ENCODE data around the gene SH3RF3.

Gene SH3RF3

DNA sequence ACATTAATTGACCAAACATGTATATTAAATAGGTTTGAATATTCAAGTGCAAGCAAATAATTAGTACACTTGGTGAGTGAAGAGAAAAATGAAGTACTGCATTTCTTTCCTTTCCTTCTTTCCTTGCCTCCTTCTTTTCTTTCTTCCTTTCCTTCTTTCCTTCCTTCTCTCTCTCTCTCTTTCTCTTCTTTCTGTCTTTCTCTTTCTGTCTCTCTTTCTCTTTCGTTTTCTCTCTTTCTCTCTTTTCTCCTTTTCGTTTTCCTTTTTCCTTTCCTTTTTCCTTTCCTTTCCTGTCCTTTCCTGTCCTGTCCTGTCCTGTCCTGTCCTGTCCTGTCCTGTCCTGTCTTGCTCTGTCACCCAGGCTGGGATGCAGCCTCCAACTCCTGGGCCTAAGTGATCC is 119.6 kb downstream of the SH3RF3 start:
- no peak overlapping the region for H3K27ac ChIP-seq (ENCODE audit: insufficient read depth in 1 of 2, low read depth in 1 of 2, low read length in 2 of 2, poor library complexity in 1 of 2, severe bottlenecking in 2 of 2)
- no peak overlapping the region for H3K4me3 ChIP-seq (ENCODE audit: control insufficient read depth in 1 of 7, extremely low read depth in 1 of 7, insufficient read depth in 4 of 7, low read depth in 2 of 7, low read length in 6 of 7)
- CTCF ChIA-PET, result interaction anchor here (1.5 kb wide), 1 partner anchor 11 kb away, joined by 5 read pairs; no protein-coding TSS in a partner anchor
- H3K36me3 ChIP-seq (ENCODE audit: control insufficient read depth in 4 of 4, insufficient read depth in 4 of 4, low read length in 3 of 4), result no peaks in the 10 kb centered on the region
- H3K4me1 ChIP-seq (ENCODE audit: control extremely low read depth in 1 of 4, control insufficient read depth in 4 of 4, insufficient read depth in 4 of 4, low read length in 3 of 4), result peaks cover 0 to 4% (median 0%) of the 10 kb centered on the region in 4 experiments
- H3K27me3 ChIP-seq (replicated peaks in 2 of 5; ENCODE audit: control insufficient read depth in 4 of 5, insufficient read depth in 5 of 5, low read length in 4 of 5), result peaks cover 0 to 2% (median 0%) of the 10 kb centered on the region in 5 experiments
- 100% methylated on average over 2 of the region's 2 CpGs for WGBS (ENCODE audit: insufficient coverage)
- POLR2A ChIA-PET, result no interaction called here
- no peaks in the 10 kb centered on the region for H3K9me3 ChIP-seq (ENCODE audit: control extremely low read depth in 1 of 5, control insufficient read depth in 4 of 5, insufficient read depth in 2 of 5, low read depth in 1 of 5, low read length in 4 of 5)
- no peak for DNase-seq

DNA sequence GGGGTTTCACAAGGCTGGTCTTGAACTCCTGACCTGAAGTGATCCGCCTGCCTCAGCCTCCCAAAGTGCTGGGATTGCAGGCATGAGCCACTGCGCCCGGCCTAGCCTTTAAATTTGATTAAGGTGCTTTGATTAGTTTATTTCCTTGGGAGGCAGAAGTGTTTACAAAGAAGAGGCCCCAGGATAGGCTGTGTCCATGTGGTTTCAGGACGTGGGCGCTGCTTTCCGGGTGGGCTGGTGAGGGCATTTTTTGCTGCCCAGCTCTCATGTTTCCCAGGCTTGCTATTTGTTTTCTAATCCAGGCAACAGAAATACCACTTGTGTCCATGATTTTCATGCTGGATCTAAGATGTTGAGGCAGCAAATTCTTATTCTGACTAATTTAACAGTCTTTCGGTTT is 124.2 kb downstream of the SH3RF3 start:
- H3K9me3 ChIP-seq (ENCODE audit: control extremely low read depth in 1 of 5, control insufficient read depth in 4 of 5, insufficient read depth in 2 of 5, low read depth in 1 of 5, low read length in 4 of 5), result no peaks in the 10 kb centered on the region
- CTCF ChIA-PET, result no interaction called here
- peaks cover 0 to 20% (median 16%) of the 10 kb centered on the region in 4 experiments for H3K4me1 ChIP-seq (ENCODE audit: control extremely low read depth in 1 of 4, control insufficient read depth in 4 of 4, insufficient read depth in 4 of 4, low read length in 3 of 4)
- no peak overlapping the region for H3K4me3 ChIP-seq (ENCODE audit: control insufficient read depth in 1 of 7, extremely low read depth in 1 of 7, insufficient read depth in 4 of 7, low read depth in 2 of 7, low read length in 6 of 7)
- no peaks in the 10 kb centered on the region for H3K36me3 ChIP-seq (ENCODE audit: control insufficient read depth in 4 of 4, insufficient read depth in 4 of 4, low read length in 3 of 4)
- peaks cover 0 to 2% (median 0%) of the 10 kb centered on the region in 5 experiments for H3K27me3 ChIP-seq (replicated peaks in 2 of 5; ENCODE audit: control insufficient read depth in 4 of 5, insufficient read depth in 5 of 5, low read length in 4 of 5)
- 98% methylated on average over 6 of the region's 7 CpGs for WGBS (ENCODE audit: insufficient coverage)
- no peak for DNase-seq
- no peak overlapping the region for H3K27ac ChIP-seq (ENCODE audit: insufficient read depth in 1 of 2, low read depth in 1 of 2, low read length in 2 of 2, poor library complexity in 1 of 2, severe bottlenecking in 2 of 2)
- POLR2A ChIA-PET, result no interaction called here

DNA sequence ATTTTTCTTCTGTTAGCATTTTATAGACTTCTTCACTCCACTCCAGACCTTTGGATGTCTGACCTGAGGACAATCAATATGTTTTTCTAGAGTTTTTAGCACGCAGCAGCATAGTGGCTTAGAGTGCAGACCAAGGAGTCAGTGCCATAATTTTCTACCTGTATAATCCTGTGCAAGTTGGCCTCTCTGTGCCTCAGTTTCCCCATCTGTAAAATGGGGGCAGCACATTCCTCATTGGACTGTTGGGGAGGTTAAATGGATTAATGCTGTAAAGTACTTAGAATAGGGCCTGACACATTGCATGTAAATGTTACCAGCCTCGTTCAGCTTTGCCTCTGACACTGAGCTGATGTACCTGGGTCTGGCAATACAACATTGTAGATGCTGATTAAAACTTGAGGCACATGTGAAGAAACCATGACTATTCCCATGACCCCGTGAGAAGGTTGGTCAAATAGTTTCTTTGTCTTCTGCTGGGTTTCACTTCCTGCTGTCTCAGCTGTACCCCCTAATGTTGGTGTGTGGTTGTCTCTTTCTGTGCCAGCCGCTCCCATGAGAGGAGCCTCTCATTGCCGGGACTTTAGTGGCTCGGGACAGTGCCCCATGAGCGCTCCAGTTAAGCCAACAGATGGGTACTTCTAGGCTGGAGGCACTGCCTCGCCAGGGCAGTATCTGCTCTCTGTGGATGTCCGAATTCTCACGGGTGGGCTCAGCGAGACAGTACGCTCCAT is 125.3 kb downstream of the SH3RF3 start:
- no peak for DNase-seq
- Histone ChIP-seq H3K27me3 (replicated peaks in 2 of 5; ENCODE audit: control insufficient read depth in 4 of 5, insufficient read depth in 5 of 5, low read length in 4 of 5) (peaks cover 0 to 5% (median 0%) of the 10 kb centered on the region in 5 experiments), H3K27ac (ENCODE audit: insufficient read depth in 1 of 2, low read depth in 1 of 2, low read length in 2 of 2, poor library complexity in 1 of 2, severe bottlenecking in 2 of 2) (no peak overlapping the region), H3K4me3 (ENCODE audit: control insufficient read depth in 1 of 7, extremely low read depth in 1 of 7, insufficient read depth in 4 of 7, low read depth in 2 of 7, low read length in 6 of 7) (no peak overlapping the region), H3K4me1 (ENCODE audit: control extremely low read depth in 1 of 4, control insufficient read depth in 4 of 4, insufficient read depth in 4 of 4, low read length in 3 of 4) (peaks cover 0 to 20% (median 16%) of the 10 kb centered on the region in 4 experiments), H3K9me3 (ENCODE audit: control extremely low read depth in 1 of 5, control insufficient read depth in 4 of 5, insufficient read depth in 2 of 5, low read depth in 1 of 5, low read length in 4 of 5) (no peaks in the 10 kb centered on the region), H3K36me3 (ENCODE audit: control insufficient read depth in 4 of 4, insufficient read depth in 4 of 4, low read length in 3 of 4) (no peaks in the 10 kb centered on the region)
- CTCF ChIA-PET, result interaction anchor here (1.1 kb wide), 1 partner anchor 12 kb away, joined by 4 read pairs; no protein-coding TSS in a partner anchor
- POLR2A ChIA-PET, result no interaction called here
- 95% methylated on average over 11 of the region's 12 CpGs for WGBS (ENCODE audit: insufficient coverage)

DNA sequence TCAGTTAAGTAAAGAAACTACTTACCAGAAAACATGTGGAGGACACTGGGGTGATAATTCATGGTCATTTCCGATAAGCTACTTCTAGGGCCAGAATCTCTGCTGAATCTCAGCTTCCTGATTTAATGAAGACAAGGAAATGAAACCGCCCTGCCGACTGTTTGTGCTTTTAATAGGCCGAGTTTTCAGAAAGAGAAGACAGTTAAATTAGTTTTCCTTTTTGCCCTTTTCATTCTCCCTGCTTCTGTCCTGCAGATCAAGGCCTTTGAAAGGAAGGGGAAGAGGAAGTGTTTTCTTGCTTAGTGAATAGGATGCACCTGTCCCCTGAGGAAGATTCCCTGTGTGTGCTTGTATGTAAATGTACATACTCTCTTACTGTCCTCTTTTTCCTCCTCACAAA is 126.6 kb downstream of the SH3RF3 start:
- DNase-seq, result peak in 2 of 3 donors; percentile 31 to 49
- ChIA-PET CTCF (interaction anchor here (1.1 kb wide), 1 partner anchor 11 kb away, joined by 4 read pairs; no protein-coding TSS in a partner anchor), POLR2A (no interaction called here)
- Histone ChIP-seq H3K4me3 (ENCODE audit: control insufficient read depth in 1 of 7, extremely low read depth in 1 of 7, insufficient read depth in 4 of 7, low read depth in 2 of 7, low read length in 6 of 7) (no peak overlapping the region), H3K4me1 (ENCODE audit: control extremely low read depth in 1 of 4, control insufficient read depth in 4 of 4, insufficient read depth in 4 of 4, low read length in 3 of 4) (peaks cover 0 to 20% (median 16%) of the 10 kb centered on the region in 4 experiments), H3K36me3 (ENCODE audit: control insufficient read depth in 4 of 4, insufficient read depth in 4 of 4, low read length in 3 of 4) (no peaks in the 10 kb centered on the region), H3K9me3 (ENCODE audit: control extremely low read depth in 1 of 5, control insufficient read depth in 4 of 5, insufficient read depth in 2 of 5, low read depth in 1 of 5, low read length in 4 of 5) (no peaks in the 10 kb centered on the region), H3K27ac (ENCODE audit: insufficient read depth in 1 of 2, low read depth in 1 of 2, low read length in 2 of 2, poor library complexity in 1 of 2, severe bottlenecking in 2 of 2) (no peak overlapping the region), H3K27me3 (replicated peaks in 2 of 5; ENCODE audit: control insufficient read depth in 4 of 5, insufficient read depth in 5 of 5, low read length in 4 of 5) (peaks cover 0 to 5% (median 0%) of the 10 kb centered on the region in 5 experiments)
- 17% methylated on average over 3 of the region's 4 CpGs for WGBS (ENCODE audit: insufficient coverage)

DNA sequence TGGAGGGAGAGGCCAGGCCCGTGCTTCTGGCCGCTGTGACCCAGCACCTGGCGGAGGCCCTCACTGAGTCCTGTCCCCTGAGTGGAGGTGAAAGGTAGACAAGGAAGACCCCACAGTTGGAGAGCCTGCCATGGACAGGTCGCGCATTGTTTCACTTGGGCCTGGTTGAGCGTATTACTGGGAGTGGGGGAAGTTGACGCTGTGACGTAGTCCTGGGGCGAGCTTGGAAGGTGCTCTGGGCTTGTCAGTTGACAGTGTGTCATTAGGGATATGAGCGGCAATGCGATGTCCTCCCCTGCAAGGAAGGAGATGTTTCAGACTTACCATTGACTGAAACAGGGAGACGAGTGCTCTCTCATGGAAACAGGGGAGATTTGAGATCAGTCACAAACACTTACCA is 127.1 kb downstream of the SH3RF3 start:
- CTCF ChIA-PET, result no interaction called here

DNA sequence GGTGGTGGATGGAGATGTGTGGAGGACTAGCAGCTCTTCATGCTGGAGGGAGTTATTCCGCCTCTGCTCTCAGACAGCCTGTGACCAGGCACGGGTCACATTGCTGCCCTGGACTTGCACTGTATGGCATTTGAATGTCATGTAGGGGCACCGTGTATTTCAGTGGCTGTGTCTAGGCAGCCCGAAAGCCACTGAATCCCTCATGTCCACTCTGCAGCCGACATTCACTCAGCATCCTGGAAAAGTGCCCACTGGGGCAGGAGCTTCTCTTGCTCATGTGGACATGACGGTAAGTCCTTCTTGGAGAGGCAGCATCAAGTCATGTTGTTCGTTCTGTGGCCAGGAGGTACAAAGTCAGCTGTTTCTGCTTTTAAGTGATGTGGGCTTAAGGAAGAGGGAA is 127.9 kb downstream of the SH3RF3 start:
- POLR2A ChIA-PET, result no interaction called here
- CTCF ChIA-PET, result interaction anchor here (1.0 to 1.8 kb wide), 4 partner anchors 16 to 129 kb away, joined by 3 to 5 read pairs (median 3); no protein-coding TSS in a partner anchor
- H3K27me3 ChIP-seq (replicated peaks in 2 of 5; ENCODE audit: control insufficient read depth in 4 of 5, insufficient read depth in 5 of 5, low read length in 4 of 5), result peaks cover 0 to 5% (median 0%) of the 10 kb centered on the region in 5 experiments
- 96% methylated on average over 7 of the region's 7 CpGs for WGBS (ENCODE audit: insufficient coverage)
- H3K27ac ChIP-seq (ENCODE audit: insufficient read depth in 1 of 2, low read depth in 1 of 2, low read length in 2 of 2, poor library complexity in 1 of 2, severe bottlenecking in 2 of 2), result no peak overlapping the region
- no peaks in the 10 kb centered on the region for H3K9me3 ChIP-seq (ENCODE audit: control extremely low read depth in 1 of 5, control insufficient read depth in 4 of 5, insufficient read depth in 2 of 5, low read depth in 1 of 5, low read length in 4 of 5)
- peaks cover 0 to 20% (median 16%) of the 10 kb centered on the region in 4 experiments for H3K4me1 ChIP-seq (ENCODE audit: control extremely low read depth in 1 of 4, control insufficient read depth in 4 of 4, insufficient read depth in 4 of 4, low read length in 3 of 4)
- no peaks in the 10 kb centered on the region for H3K36me3 ChIP-seq (ENCODE audit: control insufficient read depth in 4 of 4, insufficient read depth in 4 of 4, low read length in 3 of 4)
- no peak for DNase-seq
- H3K4me3 ChIP-seq (ENCODE audit: control insufficient read depth in 1 of 7, extremely low read depth in 1 of 7, insufficient read depth in 4 of 7, low read depth in 2 of 7, low read length in 6 of 7), result no peak overlapping the region

More for the DNA sequence above, 127.1 kb downstream of the SH3RF3 start:
- Histone ChIP-seq H3K27ac (ENCODE audit: insufficient read depth in 1 of 2, low read depth in 1 of 2, low read length in 2 of 2, poor library complexity in 1 of 2, severe bottlenecking in 2 of 2) (no peak overlapping the region), H3K27me3 (replicated peaks in 2 of 5; ENCODE audit: control insufficient read depth in 4 of 5, insufficient read depth in 5 of 5, low read length in 4 of 5) (peaks cover 0 to 5% (median 0%) of the 10 kb centered on the region in 5 experiments), H3K4me3 (ENCODE audit: control insufficient read depth in 1 of 7, extremely low read depth in 1 of 7, insufficient read depth in 4 of 7, low read depth in 2 of 7, low read length in 6 of 7) (no peak overlapping the region), H3K9me3 (ENCODE audit: control extremely low read depth in 1 of 5, control insufficient read depth in 4 of 5, insufficient read depth in 2 of 5, low read depth in 1 of 5, low read length in 4 of 5) (no peaks in the 10 kb centered on the region), H3K36me3 (ENCODE audit: control insufficient read depth in 4 of 4, insufficient read depth in 4 of 4, low read length in 3 of 4) (no peaks in the 10 kb centered on the region), H3K4me1 (ENCODE audit: control extremely low read depth in 1 of 4, control insufficient read depth in 4 of 4, insufficient read depth in 4 of 4, low read length in 3 of 4) (peaks cover 0 to 20% (median 16%) of the 10 kb centered on the region in 4 experiments)
- no peak for DNase-seq
- WGBS (ENCODE audit: insufficient coverage), result 99% methylated on average over 10 of the region's 12 CpGs
- POLR2A ChIA-PET, result no interaction called here

DNA sequence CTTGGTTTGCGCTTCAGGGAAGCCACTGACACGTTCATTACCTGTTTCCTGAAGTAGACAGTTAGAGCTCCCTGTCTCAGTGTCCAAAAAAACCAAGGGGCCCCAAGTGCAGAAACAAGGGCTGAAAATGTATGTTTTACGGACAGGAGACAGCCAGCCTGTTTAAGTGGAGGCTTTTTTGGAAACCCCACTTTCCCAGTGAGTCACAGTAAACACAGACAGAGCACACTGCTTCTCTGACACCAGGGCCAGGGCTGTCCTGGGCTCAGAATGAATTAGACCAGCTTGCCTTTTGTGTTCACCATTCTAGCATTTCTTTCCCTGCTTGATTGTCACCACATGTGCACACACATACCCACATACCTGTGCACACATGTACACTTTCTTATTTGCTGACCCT is 128.6 kb downstream of the SH3RF3 start:
- POLR2A ChIA-PET, result no interaction called here

More for the DNA sequence above, 128.6 kb downstream of the SH3RF3 start:
- CTCF ChIA-PET, result interaction anchor here (1.0 to 1.8 kb wide), 4 partner anchors 17 to 130 kb away, joined by 3 to 5 read pairs (median 3); no protein-coding TSS in a partner anchor
- 53% methylated on average over 3 of the region's 3 CpGs for WGBS (ENCODE audit: insufficient coverage)
- peaks cover 0 to 20% (median 16%) of the 10 kb centered on the region in 4 experiments for H3K4me1 ChIP-seq (ENCODE audit: control extremely low read depth in 1 of 4, control insufficient read depth in 4 of 4, insufficient read depth in 4 of 4, low read length in 3 of 4)
- H3K9me3 ChIP-seq (ENCODE audit: control extremely low read depth in 1 of 5, control insufficient read depth in 4 of 5, insufficient read depth in 2 of 5, low read depth in 1 of 5, low read length in 4 of 5), result no peaks in the 10 kb centered on the region
- H3K27me3 ChIP-seq (replicated peaks in 2 of 5; ENCODE audit: control insufficient read depth in 4 of 5, insufficient read depth in 5 of 5, low read length in 4 of 5), result peaks cover 0 to 5% (median 0%) of the 10 kb centered on the region in 5 experiments
- peak in 1 of 3 donors; percentile 8 for DNase-seq
- H3K4me3 ChIP-seq (ENCODE audit: control insufficient read depth in 1 of 7, extremely low read depth in 1 of 7, insufficient read depth in 4 of 7, low read depth in 2 of 7, low read length in 6 of 7), result no peak overlapping the region
- H3K27ac ChIP-seq (ENCODE audit: insufficient read depth in 1 of 2, low read depth in 1 of 2, low read length in 2 of 2, poor library complexity in 1 of 2, severe bottlenecking in 2 of 2), result no peak overlapping the region
- H3K36me3 ChIP-seq (ENCODE audit: control insufficient read depth in 4 of 4, insufficient read depth in 4 of 4, low read length in 3 of 4), result no peaks in the 10 kb centered on the region

All from common myeloid progenitor, CD34-positive (primary cell).